PC-9 (cell line): ENCODE results near the gene AUTS2. TPM values are rescaled to one million over a fixed set of nuclear protein-coding genes. Genes with fewer than 3 reads are reported as not detected.

Experiments used
- BruUV-seq: library from RNA; stranded (reverse); fragments of 400-500 nt; replicated peaks from 2 replicates; lab custom pipeline; 2021; lab: Mats Ljungman, UMichigan
- CTCF ChIA-PET: fragments of 300-600 bp; sonication (Branson Sonifier 250); formaldehyde crosslinking; loops from one replicate; lab custom pipeline; 2022; ENCODE audit warnings: antibody characterized with exemption; lab: Charles Lee
- POLR2A ChIA-PET: fragments of 300-600 bp; sonication (Branson Sonifier 250); formaldehyde crosslinking; loops from one replicate; lab custom pipeline; 2022; ENCODE audit warnings: antibody characterized with exemption; ENCODE audit not compliant: unreplicated experiment; lab: Charles Lee
- DNase-seq, 2 experiments: peaks; one replicate each; pipeline versions ENCODE4 v3.0.0 to v3.0.0-alpha.2; 2015 to 2022; ENCODE audit warnings: mixed read lengths in 1 of 2
- H2AFZ ChIP-seq: fragments of 200-600 bp; sonication (generic); 2 replicates; pipeline ENCODE4 v1.8.1; 2017; ENCODE audit warnings: antibody characterized with exemption
- H3F3A ChIP-seq: fragments of 200-600 bp; sonication (generic); 2 replicates; pipeline ENCODE4 v1.8.1; 2017; ENCODE audit warnings: antibody characterized with exemption, mild to moderate bottlenecking, low read depth; ENCODE audit not compliant: insufficient read depth
- H3K27ac ChIP-seq: fragments of 200-600 bp; sonication (generic); 2 replicates; pipeline ENCODE4 v1.6.1; 2016; ENCODE audit warnings: mixed run types
- H3K27me3 ChIP-seq: fragments of 200-600 bp; sonication (generic); 2 replicates; pipeline ENCODE4 v1.6.1; 2016; ENCODE audit warnings: low read depth, mixed run types; ENCODE audit not compliant: insufficient read depth
- H3K36me3 ChIP-seq: fragments of 200-600 bp; sonication (generic); 2 replicates; pipeline ENCODE4 v1.6.1; 2016; ENCODE audit warnings: low read depth, mixed run types
- H3K4me1 ChIP-seq: fragments of 200-600 bp; sonication (generic); replicated peaks from 2 replicates; pipeline ENCODE4 v1.6.1; 2016; ENCODE audit warnings: mixed run types; ENCODE audit not compliant: insufficient read depth
- H3K4me2 ChIP-seq: fragments of 200-600 bp; sonication (generic); 2 replicates; pipeline ENCODE4 v1.6.1; 2017; ENCODE audit warnings: mixed run types
- H3K4me3 ChIP-seq: fragments of 200-600 bp; sonication (generic); 2 replicates; pipeline ENCODE4 v1.6.1; 2016; ENCODE audit warnings: mixed run types
- H3K79me2 ChIP-seq: fragments of 200-600 bp; sonication (generic); 2 replicates; pipeline ENCODE4 v1.6.1; 2017; ENCODE audit warnings: low read depth, mixed run types
- H3K9me2 ChIP-seq: fragments of 200-600 bp; sonication (generic); 2 replicates; pipeline ENCODE4 v1.8.1; 2017; ENCODE audit warnings: mild to moderate bottlenecking; ENCODE audit not compliant: insufficient read depth
- H3K9me3 ChIP-seq: fragments of 200-600 bp; sonication (generic); 2 replicates; pipeline ENCODE4 v1.8.1; 2016; ENCODE audit warnings: low read depth; ENCODE audit not compliant: insufficient read depth
- H4K20me1 ChIP-seq: fragments of 200-600 bp; sonication (generic); 2 replicates; pipeline ENCODE4 v1.8.1; 2017; ENCODE audit not compliant: insufficient read depth
- EZH2 ChIP-seq: fragments of 200-600 bp; sonication (generic); IDR thresholded peaks from 2 replicates; pipeline ENCODE4 v1.8.0; 2017; ENCODE audit warnings: antibody characterized with exemption, low read depth
- intact Hi-C: fragments of 100-400 bp; cut with micrococcal nuclease; formaldehyde crosslinking; loops from one replicate; pipeline ENCODE4 v1.10.0; 2022; ENCODE audit not compliant: unreplicated experiment
- total RNA-seq: library from RNA; stranded (reverse); gene quantifications from 2 replicates; pipeline ENCODE4 v1.2.3, GENCODE V29; 2021
- TF ChIP-seq, protein P1 (sequence below): fragments of 200-600 bp; sonication (generic); conservative IDR thresholded peaks from 2 replicates; pipeline ENCODE4 v1.6.1; 2017; ENCODE audit warnings: mixed run types, antibody characterized with exemption, mild to moderate bottlenecking, moderate library complexity

The AUTS2 gene
- total RNA-seq, 1 experiment from 2014 or later: not detected

DNA sequence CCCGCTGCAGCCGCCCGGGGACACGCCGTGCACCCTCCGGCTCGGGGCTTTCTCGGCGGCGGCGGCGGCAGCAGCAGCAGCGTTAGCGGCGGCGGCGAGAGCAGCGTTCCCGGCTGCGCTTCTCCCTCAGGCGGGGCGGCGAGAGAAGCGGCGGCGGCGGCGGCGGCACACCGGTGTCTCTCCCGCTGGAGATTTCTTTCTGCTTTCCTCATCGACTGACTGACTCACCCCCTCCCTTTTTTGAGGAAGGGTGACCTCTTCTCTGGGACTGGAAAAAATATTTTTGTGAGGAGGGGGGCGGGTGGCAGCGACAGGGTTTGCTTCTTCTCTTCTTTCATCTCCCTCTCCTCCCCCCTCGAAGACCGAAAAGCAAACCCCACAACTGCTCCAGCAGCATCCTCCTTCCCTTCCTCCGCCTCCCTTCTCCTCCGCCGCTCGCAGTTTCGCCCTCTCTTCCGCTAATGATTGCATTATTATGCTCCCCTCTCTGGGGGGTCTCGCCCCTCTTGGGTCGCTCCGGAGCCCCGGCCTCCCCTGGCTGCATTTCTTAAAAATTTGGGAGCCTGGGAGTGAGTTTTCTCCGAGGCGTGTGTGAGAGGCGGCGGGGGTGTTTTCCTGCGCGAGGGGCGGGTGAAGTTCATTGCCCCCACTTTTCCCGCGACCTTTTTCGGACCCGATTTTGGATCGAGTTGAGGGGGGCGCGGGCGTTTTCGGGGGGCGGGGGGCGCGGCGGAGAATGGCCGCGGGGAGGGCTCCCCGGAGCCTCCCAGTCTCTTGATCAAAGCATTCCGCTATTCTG is 411 bp downstream of the AUTS2 start:
- Histone ChIP-seq H4K20me1 (no peaks in the 10 kb centered on the region), H3K4me2 (peak overlapping the region; percentile 74), H3K27ac (no peak overlapping the region), H2AFZ (0 out of 2 replicates have a peak overlapping the region, but pooled peaks have one; percentile 43), H3K27me3 (no peaks in the 10 kb centered on the region; the same call in 1 of the 2 replicates), H3K36me3 (no peaks in the 10 kb centered on the region), H3F3A (no peaks in the 10 kb centered on the region), H3K79me2 (no peaks in the 10 kb centered on the region), H3K4me3 (peak overlapping the region; percentile 52; the same call in 1 of the 2 replicates), H3K9me2 (no peaks in the 10 kb centered on the region), H3K4me1 (no peaks in the 10 kb centered on the region), H3K9me3 (no peaks in the 10 kb centered on the region)
- TF ChIP-seq, protein P1, sequence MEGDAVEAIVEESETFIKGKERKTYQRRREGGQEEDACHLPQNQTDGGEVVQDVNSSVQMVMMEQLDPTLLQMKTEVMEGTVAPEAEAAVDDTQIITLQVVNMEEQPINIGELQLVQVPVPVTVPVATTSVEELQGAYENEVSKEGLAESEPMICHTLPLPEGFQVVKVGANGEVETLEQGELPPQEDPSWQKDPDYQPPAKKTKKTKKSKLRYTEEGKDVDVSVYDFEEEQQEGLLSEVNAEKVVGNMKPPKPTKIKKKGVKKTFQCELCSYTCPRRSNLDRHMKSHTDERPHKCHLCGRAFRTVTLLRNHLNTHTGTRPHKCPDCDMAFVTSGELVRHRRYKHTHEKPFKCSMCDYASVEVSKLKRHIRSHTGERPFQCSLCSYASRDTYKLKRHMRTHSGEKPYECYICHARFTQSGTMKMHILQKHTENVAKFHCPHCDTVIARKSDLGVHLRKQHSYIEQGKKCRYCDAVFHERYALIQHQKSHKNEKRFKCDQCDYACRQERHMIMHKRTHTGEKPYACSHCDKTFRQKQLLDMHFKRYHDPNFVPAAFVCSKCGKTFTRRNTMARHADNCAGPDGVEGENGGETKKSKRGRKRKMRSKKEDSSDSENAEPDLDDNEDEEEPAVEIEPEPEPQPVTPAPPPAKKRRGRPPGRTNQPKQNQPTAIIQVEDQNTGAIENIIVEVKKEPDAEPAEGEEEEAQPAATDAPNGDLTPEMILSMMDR: no peak
- no peak for TF ChIP-seq EZH2
- CTCF ChIA-PET: no interaction called here
- BruUV-seq: no TSS peak
- peak in 1 of 2 experiments; percentile 6 for DNase-seq
- POLR2A ChIA-PET: no interaction called here
- intact Hi-C loops: no loop called here

DNA sequence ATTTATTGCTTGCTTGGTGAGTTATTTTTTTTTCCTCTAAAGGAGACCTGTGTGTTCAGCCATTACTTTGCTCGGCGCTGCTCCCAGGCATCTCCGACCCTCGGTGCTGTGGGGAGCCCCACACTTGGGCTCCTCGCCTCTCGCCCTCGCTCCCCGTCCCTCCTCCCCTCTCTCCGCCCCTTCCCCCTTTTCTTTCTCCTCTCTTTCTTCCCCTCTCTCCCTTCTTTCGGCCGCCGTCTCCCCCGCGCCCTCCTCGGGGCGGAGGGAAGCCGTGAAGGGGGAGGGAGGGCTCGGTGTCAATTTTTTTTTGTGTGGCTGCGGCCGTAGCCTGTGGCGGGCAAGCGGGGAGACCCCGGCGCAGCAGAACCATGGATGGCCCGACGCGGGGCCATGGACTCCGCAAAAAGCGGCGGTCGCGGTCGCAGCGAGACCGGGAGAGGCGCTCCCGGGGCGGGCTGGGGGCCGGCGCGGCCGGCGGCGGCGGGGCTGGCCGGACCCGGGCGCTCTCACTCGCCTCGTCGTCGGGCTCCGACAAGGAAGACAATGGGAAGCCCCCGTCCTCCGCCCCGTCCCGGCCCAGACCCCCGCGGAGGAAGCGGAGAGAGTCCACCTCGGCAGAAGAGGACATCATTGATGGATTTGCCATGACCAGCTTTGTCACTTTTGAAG is 1.1 kb downstream of the AUTS2 start:
- no peak for DNase-seq
- no peaks in the 10 kb centered on the region for H4K20me1 ChIP-seq
- H3K4me1 ChIP-seq: no peaks in the 10 kb centered on the region
- no TSS peak for BruUV-seq
- no peaks in the 10 kb centered on the region for H3K9me3 ChIP-seq
- no peaks in the 10 kb centered on the region for H3F3A ChIP-seq
- 0 out of 2 replicates have a peak overlapping the region, but pooled peaks have one; percentile 43 for H2AFZ ChIP-seq
- no peaks in the 10 kb centered on the region for H3K36me3 ChIP-seq
- intact Hi-C loops: no loop called here
- POLR2A ChIA-PET: no interaction called here
- TF ChIP-seq, protein P1: no peak
- TF ChIP-seq EZH2: no peak
- H3K79me2 ChIP-seq: no peaks in the 10 kb centered on the region
- peak overlapping the region; percentile 52; the same call in 1 of the 2 replicates for H3K4me3 ChIP-seq
- H3K27me3 ChIP-seq: no peaks in the 10 kb centered on the region; the same call in 1 of the 2 replicates
- no peak overlapping the region for H3K27ac ChIP-seq
- H3K9me2 ChIP-seq: no peaks in the 10 kb centered on the region
- peak overlapping the region; percentile 74 for H3K4me2 ChIP-seq
- CTCF ChIA-PET: no interaction called here

DNA sequence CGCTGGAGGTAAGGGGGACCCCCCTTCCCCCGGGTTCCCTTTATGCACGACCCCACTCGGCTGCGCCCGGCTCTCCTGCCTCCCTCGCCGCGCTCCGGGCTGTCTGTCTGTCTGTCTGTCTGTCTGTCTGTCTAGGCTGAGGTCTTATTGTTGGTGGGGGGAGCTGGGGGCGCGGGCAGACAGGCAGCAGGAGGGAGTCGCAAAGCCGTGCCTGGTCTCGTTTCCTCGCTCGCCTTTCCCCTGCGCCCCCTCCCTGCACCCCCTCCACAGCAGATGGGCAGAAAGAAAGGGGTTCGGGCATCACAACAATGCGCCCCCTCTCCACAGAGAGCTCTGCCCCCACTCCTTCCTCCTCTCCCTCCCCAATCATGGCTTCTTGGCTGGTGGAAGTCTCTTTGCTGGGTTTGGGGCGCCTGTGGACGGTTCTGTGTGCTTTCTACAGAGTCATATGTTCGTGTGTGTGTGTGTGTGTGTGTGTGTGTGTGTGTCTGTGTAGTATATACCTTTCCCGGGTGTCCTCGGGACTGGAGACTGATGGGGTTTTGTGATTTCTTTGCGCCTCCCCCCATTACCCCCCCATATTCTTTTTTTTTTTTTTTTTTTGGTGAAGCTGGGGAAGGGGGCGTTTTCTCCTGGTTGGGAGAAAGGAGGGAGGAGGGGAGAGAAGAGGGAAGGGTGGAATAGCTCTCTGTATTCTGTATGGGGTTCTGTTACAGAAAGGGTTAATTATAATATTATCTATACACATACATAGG is 1.9 kb downstream of the AUTS2 start:
- Histone ChIP-seq H4K20me1 (no peaks in the 10 kb centered on the region), H3K4me3 (no peak overlapping the region; the same call in 1 of the 2 replicates), H3K9me2 (no peaks in the 10 kb centered on the region), H3K4me1 (no peaks in the 10 kb centered on the region), H3K27ac (no peak overlapping the region), H3K36me3 (no peaks in the 10 kb centered on the region), H3K4me2 (peak overlapping the region; percentile 74; the same call in 1 of the 2 replicates), H3K9me3 (no peaks in the 10 kb centered on the region), H3F3A (no peaks in the 10 kb centered on the region), H3K27me3 (no peaks in the 10 kb centered on the region; the same call in 1 of the 2 replicates), H2AFZ (no peak overlapping the region), H3K79me2 (no peaks in the 10 kb centered on the region)
- intact Hi-C loops: no loop called here
- ChIA-PET POLR2A (no interaction called here), CTCF (no interaction called here)
- TF ChIP-seq EZH2: no peak
- TF ChIP-seq, protein P1: no peak
- BruUV-seq: no TSS peak
- DNase-seq: no peak
